Lower leg skin (tissue), 4 donors: Measurements from ENCODE around the gene FDPS. TPM values are rescaled to one million over a fixed set of nuclear protein-coding genes. Genes with fewer than 3 reads are reported as not detected.

ENCODE experiments used
- DNase-seq, 2 donors: peaks; one replicate each; pipeline ENCODE4 v3.0.0-alpha.2; 2019; ENCODE audit warnings: low spot score in 2 of 2
- H3K4me3 ChIP-seq: fragments of 200-600 bp; sonication (generic); 2 replicates; pipeline ENCODE4 v1.5.1; 2017; ENCODE audit warnings: mild to moderate bottlenecking, low read depth; ENCODE audit not compliant: poor library complexity, severe bottlenecking
- CTCF ChIP-seq, 3 donors: fragments of 450-650 bp; IDR thresholded peaks; one replicate each; pipeline ENCODE4 v1.5.1; 2016; ENCODE audit warnings: antibody characterized with exemption in 3 of 3, mild to moderate bottlenecking in 3 of 3, moderate library complexity in 2 of 3
- POLR2A ChIP-seq, 2 donors: fragments of 450-650 bp; IDR thresholded peaks; one replicate each; pipeline ENCODE4 v1.6.1; 2016 to 2017; ENCODE audit warnings: antibody characterized with exemption in 2 of 2, mild to moderate bottlenecking in 1 of 2, moderate library complexity in 1 of 2
- WGBS, 2 donors: methylation state at CpG; one replicate each; pipeline ENCODE4 v1.1.5; 2018; 5-methylcytosine and 5-hydroxymethylcytosine counted together
- intact Hi-C: fragments of 100-400 bp; cut with DNase I; formaldehyde crosslinking; loops from one replicate; pipeline ENCODE4 v1.15.0; 2023; ENCODE audit warnings: low total_unique reads
- total RNA-seq, 4 donors: library from RNA; depleted of rRNA; stranded (reverse); fragments of >200 nt; gene quantifications; one replicate each; pipeline ENCODE4 v1.1.0, GENCODE V29; 2016

The FDPS gene
- total RNA-seq, 4 donors from 2014 or later: 98.5 to 185 (median 141) TPM

- 69 to 81% methylated on average over 5 of the region's 5 CpGs for WGBS, 2 donors
- H3K4me3 ChIP-seq: no peak overlapping the region
- DNase-seq: no peak
- intact Hi-C loops: no loop called here
- TF ChIP-seq POLR2A (IDR thresholded peaks at IDR 0.05): no peak
Observed at GRCh38 chr1:155319536-155319935, 10.9 kb downstream of the FDPS start.

GRCh38 chr1:155320252-155320651 lies 11.6 kb downstream of the FDPS start:
- no peak for TF ChIP-seq POLR2A (IDR thresholded peaks at IDR 0.05)
- WGBS, 2 donors: 24 to 38% methylated on average over 11 of the region's 11 CpGs
- intact Hi-C loops: loop anchor here (5.0 kb wide), 2 partner anchors 43 to 68 kb away; partner anchors contain the start of gene HCN3
- no peak for DNase-seq
- no peak overlapping the region for H3K4me3 ChIP-seq

GRCh38 chr1:155320661-155321617 lies 12.3 kb downstream of the FDPS start, which contains the start of gene RUSC1:
TSS of gene RUSC1 (plus strand) at chr1:155320894. CDS start at chr1:155321774, 880 bp downstream.
- peak; percentile 71 to 96 for DNase-seq
- H3K4me3 ChIP-seq: peak within 1 kb of the TSS; percentile 15
- intact Hi-C loops: loop anchor here (5.0 kb wide), 2 partner anchors 44 to 69 kb away; partner anchors contain the start of gene HCN3
- TF ChIP-seq CTCF (IDR thresholded peaks at IDR 0.05) (no peak), POLR2A (IDR thresholded peaks at IDR 0.05) (no peak)
- 10 to 16% methylated on average over 50 to 51 of the region's 51 CpGs for WGBS, 2 donors

- intact Hi-C loops: loop anchor here (5.0 kb wide), 2 partner anchors 45 to 70 kb away; partner anchors contain the start of gene HCN3
- TF ChIP-seq POLR2A (IDR thresholded peaks at IDR 0.05) (no peak), CTCF (IDR thresholded peaks at IDR 0.05) (no peak)
- 35 to 40% methylated on average over 22 to 27 of the region's 27 CpGs for WGBS, 2 donors
- no peak for DNase-seq
- no peak overlapping the region for H3K4me3 ChIP-seq
Observed at GRCh38 chr1:155321639-155322503, 13.2 kb downstream of the FDPS start.

GRCh38 chr1:155322571-155322952 lies 13.9 kb downstream of the FDPS start:
- WGBS, 2 donors: 1 to 3% methylated on average over 18 of the region's 28 CpGs
- intact Hi-C loops: loop anchor here (5.0 kb wide), 2 partner anchors 45 to 70 kb away; partner anchors contain the start of gene HCN3
- no peak for TF ChIP-seq POLR2A (IDR thresholded peaks at IDR 0.05)
- TF ChIP-seq CTCF (IDR thresholded peaks at IDR 0.05): no peak
- peak in 1 of 2 donors; percentile 90 for DNase-seq
- H3K4me3 ChIP-seq: no peak overlapping the region

- intact Hi-C loops: loop anchor here (5.0 kb wide), 2 partner anchors 46 to 71 kb away; partner anchors contain the start of gene HCN3
- WGBS, 2 donors: 0 to 1% methylated on average over 21 to 39 of the region's 58 CpGs
- peak overlapping the region; percentile 60 for H3K4me3 ChIP-seq
- peak; percentile 82 to 98 for DNase-seq
- TF ChIP-seq POLR2A (IDR thresholded peaks at IDR 0.05) (no peak), CTCF (IDR thresholded peaks at IDR 0.05) (peak in 1 of 3 donors; percentile 78)
Observed at GRCh38 chr1:155322953-155323728, 14.5 kb downstream of the FDPS start.
